Activated CD4-positive, alpha-beta T cell treated with anti-CD3 and anti-CD28 coated beads, Interleukin-2, amount 50 U/mL, for 24 hours (primary cell): ENCODE results near the gene CCDC194.

ENCODE experiments used
- DNase-seq, 2 donors: peaks; one replicate each; pipeline ENCODE4 v3.0.0-alpha.2; 2020; ENCODE audit warnings: low read depth in 1 of 2, low spot score in 1 of 2

CCDC194 gene

GRCh38 chr19:17406046-17406886 is 12.3 kb upstream of the CCDC194 start:
- no peak for DNase-seq

- DNase-seq: peak in 1 of 2 donors; percentile 52
Measured at GRCh38 chr19:17405250-17406045, 11.5 kb upstream of the CCDC194 start, which contains the start of gene BST2. TSS of gene BST2 (minus strand) at chr19:17405630. CDS start at chr19:17405575, 55 bp downstream.

GRCh38 chr19:17404621-17405249 is 10.7 kb upstream of the CCDC194 start:
- DNase-seq: no peak

GRCh38 chr19:17404015-17404414 is 10.0 kb upstream of the CCDC194 start:
- no peak for DNase-seq

- DNase-seq: peak in 1 of 2 donors; percentile 43
Measured at GRCh38 chr19:17402982-17403855, 9.2 kb upstream of the CCDC194 start.

- DNase-seq: no peak
Measured at GRCh38 chr19:17401628-17402027, 7.6 kb upstream of the CCDC194 start.

- DNase-seq: no peak
Measured at GRCh38 chr19:17398902-17399527, 5.0 kb upstream of the CCDC194 start.

- DNase-seq: peak; percentile 51 to 70
Measured at GRCh38 chr19:17394891-17395415, 957 bp upstream of the CCDC194 start.

- no peak for DNase-seq
Measured at GRCh38 chr19:17393002-17393401, 994 bp downstream of the CCDC194 start.

- DNase-seq: no peak
Measured at GRCh38 chr19:17391371-17392151, 2.4 kb downstream of the CCDC194 start.

GRCh38 chr19:17390665-17391370 is 3.2 kb downstream of the CCDC194 start:
- DNase-seq: peak; percentile 77 to 86

GRCh38 chr19:17389957-17390664 is 3.9 kb downstream of the CCDC194 start:
- DNase-seq: no peak

GRCh38 chr19:17389288-17389687 is 4.7 kb downstream of the CCDC194 start:
- DNase-seq: no peak

- peak; percentile 42 to 51 for DNase-seq
Measured at GRCh38 chr19:17385878-17386611, 8.0 kb downstream of the CCDC194 start.

- no peak for DNase-seq
Measured at GRCh38 chr19:17380426-17381138, 13.4 kb downstream of the CCDC194 start.

GRCh38 chr19:17379221-17379631 is 14.8 kb downstream of the CCDC194 start:
- DNase-seq: no peak

GRCh38 chr19:17378271-17378670 is 15.7 kb downstream of the CCDC194 start:
- DNase-seq: no peak
